ENCODE measurements around the gene B4GALT6.

Gene B4GALT6

DNA sequence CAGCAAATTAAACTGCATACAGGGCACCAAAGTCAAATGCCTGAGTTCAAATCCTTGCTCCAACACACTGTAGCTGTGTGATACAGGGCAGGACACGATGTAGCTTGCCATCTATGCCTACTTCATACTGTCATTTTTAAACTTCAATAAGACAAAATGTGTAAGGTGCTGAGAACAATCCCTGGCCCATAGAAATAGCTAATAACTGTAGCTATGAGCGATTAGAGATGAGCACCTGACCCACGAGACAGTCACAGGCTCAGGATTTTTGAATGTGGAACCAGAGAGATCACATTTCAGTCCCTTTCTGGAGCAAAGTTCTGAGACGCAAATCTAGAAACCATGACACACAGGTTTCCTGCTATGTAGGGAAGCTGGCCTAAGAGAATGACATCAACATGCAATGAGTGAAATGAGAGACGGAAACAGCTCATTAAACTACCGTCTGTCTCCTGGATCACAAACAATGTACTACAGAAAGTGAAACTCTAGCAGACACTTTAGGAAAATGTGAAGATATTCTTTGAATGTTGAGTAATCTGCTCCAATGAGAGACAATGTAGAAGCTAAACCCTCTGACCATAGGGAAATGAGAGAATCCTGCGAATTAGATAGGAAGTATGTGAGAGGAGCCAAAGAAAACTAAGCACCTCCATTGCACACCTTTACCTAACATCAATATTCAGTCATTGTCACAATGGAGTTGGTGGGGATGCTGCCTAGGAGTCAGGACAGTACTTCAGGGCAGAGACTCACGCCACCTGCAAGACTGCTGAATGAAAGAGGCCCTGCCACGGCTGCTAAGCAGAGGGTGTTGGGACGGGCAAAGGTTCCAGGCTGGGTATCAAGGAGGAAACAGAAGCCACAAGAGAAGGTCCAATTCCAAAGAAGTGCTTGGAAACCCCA is 25.5 kb downstream of the B4GALT6 start:
- no peak for DNase-seq

DNA sequence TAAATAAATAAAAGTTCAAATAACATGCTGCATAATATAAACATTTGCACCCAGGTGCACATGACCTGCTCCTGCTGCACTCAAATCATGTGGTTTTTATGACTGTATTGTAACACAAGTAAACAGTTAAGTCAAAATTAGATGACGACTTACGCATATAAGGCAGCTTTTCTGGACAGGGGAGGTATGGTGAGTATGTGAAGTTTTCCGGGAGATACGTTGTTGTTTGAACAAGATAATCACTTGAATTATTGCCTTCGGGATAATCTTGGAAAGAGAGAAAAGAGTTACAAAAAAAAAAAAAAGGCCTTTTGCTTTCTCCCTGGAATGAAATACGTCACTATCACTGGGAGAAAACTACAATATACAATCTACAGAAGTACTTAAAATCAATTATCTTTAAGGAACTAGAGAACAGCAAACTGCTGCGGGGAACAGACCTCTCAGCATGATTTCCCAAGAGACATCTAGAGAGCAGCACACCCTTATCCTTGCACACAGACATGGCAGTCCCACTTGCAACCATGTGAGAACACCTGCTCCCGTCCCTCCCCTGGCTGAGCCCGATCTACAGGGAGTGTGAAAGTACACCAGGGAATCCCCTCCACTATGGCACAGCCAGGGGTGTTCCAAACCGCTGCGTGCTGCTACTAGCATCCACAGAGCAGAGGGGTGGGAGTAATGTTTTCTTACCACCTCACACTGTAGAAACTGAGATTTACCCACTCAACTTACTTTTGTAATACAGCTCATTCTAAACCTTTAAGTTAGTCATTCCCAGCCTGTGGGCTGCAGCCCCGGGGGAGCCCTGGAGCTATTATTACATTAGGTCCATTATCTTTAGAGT is 26.3 kb downstream of the B4GALT6 start:
- no peak for DNase-seq

DNA sequence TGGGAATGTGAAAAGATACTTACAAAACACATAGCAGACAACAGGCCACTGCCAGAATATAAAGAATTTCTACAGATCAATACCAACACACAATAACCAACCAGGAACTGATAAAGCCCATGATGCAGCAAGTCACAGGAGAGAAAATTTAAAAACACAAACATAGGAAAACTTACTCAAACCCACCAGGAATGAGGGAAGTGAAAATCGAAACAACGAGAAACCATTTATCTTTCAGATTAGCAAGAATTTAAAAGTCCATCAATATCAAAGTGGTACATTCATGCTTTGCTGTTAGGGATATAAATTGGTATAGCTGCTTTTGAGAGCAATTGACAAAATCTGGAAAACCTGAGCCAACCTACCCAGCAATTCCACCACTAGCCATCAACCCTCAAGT is 27.6 kb downstream of the B4GALT6 start:
- DNase-seq, result no peak

DNA sequence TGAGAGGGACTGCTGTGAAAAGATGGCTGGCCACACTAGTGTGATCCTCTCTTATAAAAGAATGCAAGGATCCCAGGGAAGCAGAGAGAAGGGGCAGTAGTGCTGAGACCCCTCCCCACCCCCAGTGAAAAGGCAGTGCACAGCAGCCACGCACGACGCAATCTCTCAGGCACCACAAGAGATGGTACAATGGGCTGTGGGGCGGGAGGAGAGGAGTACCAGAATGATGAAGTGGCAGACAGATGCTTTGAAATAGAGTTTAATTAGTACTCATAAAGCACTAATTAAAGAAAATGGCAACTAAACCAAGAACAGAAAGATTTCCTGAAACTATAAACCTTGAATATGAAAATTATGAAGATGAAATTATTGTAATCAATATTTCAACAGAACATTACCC is 29.0 kb downstream of the B4GALT6 start:
- DNase-seq, result no peak

DNA sequence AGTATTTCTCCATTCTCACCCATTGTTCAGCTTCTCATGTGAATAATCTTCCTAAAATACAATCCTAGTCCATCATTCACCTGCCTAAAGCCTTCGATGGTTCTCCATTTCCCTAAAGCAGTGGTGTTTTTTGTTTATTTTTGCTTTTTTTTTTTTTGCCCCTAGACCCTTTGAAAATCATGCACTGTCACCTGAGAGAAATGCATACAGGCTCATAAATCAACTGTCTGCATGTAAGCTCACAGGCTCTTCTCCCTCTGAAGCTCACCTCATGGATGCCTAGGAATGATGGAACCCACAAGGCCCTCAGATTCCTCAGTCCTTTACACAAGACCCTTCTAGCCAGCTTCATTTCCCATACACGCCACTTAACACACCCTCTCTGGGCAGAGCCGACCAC is 31.5 kb downstream of the B4GALT6 start:
- DNase-seq, result no peak

DNA sequence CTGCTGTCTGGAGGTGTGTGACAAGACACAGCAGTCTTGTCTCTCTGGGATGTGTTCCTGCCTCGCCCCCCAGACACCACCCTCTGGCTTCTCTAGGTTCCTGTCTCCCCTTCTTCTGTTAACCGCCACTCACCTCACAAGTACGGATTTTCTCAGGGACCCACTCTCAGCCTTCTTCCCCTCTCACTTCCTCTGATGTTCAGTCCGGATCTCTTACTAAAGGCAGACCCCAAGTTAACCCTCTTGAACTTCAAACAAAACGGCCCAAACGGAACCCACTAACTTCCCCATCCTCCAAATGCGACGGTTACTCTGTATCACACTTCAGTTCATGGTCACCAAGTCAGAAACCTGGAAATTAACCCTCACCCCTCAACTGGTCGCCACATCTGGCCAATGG is 32.0 kb downstream of the B4GALT6 start:
- DNase-seq, result no peak

DNA sequence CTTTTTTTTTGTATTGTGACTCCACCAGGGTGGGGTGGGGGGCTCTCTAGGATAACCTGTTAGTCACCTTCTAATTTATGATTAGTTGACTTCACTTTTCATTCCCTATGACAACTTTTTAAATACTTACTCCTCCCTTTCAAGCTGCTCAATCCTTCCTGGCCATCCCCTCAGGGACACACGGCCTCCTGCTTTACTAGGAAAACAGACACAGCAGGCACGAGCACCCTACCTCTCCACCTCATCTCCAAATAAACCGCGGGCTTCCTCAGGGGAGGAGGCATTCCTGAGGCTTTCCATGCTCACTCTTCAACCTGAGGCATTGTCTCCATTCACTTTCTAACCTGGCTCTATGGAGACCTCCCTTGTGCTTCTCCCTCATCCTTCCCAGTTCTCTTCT is 33.0 kb downstream of the B4GALT6 start:
- DNase-seq, result no peak

DNA sequence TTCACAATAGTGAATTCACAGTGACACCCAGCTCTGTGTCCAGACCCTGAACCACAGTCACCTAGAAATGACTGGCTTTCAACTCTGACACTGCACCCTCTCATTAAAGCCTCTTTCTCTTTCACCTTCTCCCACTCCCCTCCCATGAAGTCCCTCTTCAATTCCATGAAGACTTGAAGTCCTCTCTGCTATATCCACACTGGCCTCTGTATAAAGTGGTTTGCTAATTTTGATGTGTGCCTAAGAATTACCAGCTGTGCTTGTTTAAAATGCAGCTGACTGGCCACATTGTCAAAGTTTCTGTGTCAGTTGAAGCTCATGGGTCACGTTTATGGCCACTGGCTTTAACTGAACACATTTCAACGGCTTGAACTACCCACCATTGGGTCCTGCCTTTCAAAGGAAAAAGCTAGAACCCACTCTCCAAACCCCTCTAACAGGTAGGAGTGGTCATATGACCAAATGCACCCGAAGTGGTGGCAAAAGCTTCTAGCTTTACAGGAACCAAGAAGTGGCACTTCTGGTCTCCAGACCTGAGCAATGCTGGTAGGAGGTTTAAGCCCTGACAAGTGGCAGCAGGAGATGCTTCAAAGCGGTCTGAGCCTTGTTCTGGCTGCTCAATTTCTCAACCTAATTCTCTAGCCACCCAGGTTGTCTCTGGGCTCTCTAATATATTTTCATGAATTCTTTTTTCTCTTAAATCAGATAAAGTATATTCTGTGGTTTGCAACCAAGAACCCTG is 34.2 kb downstream of the B4GALT6 start:
- no peak for DNase-seq

DNA sequence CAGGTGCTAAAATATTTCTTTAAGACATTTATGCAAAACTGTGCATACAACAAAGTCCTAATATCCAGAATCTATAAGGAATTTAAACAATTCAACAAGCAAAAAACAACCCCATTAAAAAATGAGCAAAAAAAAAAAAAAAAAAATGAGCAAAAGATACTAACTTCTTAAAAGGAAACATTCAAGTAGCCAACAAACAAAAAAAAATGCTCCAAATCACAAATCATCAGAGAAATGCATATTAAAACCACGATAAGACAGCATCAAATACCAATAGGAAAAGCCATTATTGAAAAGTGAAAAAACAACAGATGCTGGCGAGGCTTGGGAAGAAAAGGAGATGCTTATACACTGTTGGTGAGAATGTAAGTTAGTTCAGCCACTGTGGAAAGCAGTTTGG is 34.9 kb downstream of the B4GALT6 start:
- no peak for DNase-seq

DNA sequence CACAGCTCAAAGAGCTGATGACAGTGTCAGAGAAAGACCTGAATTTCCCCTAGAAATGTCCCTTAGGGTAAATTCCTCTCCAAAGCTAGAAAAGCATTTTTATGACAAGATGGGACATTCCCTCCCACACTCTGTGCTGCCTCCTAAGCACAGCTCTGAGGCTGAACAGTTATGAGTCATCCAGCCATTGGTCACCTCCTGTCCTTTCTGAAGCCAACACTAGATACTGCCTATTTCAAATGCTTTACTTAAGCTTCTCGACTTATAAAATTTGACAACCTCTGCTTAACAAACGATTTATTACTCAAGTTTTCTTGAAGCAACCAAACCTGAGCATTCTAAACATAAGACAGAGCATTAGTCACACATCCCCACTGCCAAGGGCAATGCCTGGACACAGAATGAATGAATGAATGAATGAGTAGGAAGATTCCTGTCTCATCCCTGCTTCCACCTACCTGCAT is 35.4 kb downstream of the B4GALT6 start:
- DNase-seq, result no peak

DNA sequence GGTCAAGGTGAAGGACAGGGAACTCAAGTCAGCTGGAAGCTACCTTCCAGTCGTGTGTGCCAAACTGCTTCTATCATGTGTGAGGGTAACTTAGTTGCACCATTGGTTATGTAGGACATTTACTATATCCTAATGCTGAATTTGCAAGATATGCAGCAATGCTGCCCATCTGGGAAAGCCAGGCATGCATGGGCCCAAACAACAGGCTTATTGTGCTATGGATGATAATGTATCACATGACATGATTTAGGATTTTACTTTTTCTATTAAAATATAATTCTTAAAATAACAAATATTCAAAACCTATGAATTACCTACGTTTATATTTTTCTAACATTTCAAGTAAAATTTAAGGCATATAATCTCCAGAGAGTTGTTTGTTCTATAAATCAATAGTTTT is 35.9 kb downstream of the B4GALT6 start:
- DNase-seq, result no peak

DNA sequence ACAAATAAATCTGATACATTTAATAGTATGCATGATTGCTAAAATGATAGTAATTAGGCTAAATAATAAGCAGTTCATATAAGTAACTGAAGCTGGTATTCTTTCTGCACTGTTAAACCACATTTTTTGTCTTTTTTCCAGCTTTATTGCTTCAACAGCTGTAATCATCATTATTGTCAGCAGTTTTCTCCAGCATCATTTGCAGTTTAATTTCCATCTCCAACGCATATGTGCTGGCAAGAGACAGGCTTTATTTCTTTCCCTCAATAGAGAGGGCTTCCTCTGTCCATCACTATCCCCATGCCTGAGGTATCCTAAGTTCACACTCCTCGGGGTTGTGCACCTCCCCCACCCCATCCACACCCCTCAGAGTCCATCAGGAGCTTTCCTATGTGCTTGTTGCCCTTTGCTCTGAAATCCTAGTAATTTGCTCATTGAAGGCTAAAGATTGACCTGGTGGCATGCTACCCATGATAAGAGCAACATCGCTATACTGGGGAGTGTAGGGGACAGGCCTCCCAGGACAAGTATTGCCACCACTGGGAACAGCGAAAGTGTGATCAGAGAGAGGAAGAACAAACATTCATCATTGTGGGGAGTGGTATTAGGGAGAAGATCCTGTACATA is 37.1 kb downstream of the B4GALT6 start:
- DNase-seq, result no peak

DNA sequence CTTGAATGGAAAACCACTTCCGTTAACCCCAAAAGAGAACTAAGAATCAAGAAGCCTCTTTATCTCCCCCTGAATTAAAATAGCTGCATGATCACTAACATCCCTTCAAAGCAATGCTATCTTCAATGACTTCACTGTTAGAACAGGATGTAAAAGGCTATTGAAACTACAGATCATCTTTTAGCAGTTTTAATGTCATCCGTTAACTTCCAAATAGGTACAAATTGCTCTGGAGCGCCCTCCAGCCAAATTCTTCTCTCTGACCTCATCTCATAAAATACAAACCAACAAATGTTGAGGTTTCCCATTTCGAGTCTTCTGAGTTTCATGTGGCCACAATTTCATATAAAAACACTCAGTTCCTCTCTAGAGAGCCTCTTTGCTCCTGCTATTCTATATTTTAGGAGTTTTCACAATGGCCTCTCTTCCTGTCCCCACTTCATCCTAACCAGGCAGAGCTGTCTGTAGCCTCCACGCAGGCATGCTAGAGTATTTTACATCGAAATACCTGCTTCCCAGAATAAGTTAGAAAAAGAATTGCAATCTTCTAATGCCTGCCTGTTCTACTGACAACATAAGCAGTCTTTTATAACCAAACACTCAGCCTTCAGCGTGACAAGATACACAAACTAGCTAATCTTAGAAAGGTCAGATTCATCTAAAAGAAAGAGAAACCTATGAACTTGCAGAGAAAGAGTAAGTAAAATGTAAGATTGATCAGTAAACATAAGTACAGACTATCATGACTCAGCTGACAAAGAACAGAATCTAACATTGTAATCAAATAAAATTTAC is 37.9 kb downstream of the B4GALT6 start:
- no peak for DNase-seq

DNA sequence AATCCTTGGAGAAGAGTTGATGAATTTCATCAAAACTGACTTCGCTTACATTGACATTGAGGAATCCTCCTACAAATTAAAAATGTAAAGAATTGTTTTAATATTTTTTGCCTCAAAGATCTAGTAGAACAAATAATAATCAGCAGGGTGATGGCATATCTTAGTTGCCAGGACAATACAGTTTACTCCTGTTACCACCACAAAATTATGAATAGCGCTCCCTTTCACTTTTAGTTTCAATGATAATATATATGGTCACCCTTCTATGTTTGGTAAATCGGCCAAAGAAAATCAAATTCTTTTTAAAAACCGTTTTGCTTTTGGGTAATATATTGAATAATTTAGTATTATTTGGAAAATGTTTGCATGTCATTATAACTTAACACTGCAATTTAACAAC is 39.0 kb downstream of the B4GALT6 start:
- DNase-seq, result no peak

DNA sequence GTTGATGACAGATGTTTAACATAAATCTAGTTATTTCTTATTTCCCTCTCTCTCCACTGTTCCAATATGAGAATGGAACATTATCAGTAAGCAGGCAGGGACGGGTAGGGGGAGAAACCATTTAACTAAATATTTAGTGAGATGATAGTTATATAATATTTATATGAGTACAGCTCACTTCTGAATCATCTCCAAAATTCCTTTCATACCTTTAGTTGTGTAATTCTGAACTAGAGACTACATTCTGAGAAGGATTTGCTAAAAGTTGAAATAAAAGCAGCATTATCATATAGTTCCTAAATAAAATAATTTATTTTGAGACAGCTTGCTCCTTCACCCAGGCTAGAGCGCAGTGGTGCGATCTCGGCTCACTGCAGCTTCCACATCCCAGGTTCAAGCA is 41.4 kb downstream of the B4GALT6 start:
- DNase-seq, result no peak

DNA sequence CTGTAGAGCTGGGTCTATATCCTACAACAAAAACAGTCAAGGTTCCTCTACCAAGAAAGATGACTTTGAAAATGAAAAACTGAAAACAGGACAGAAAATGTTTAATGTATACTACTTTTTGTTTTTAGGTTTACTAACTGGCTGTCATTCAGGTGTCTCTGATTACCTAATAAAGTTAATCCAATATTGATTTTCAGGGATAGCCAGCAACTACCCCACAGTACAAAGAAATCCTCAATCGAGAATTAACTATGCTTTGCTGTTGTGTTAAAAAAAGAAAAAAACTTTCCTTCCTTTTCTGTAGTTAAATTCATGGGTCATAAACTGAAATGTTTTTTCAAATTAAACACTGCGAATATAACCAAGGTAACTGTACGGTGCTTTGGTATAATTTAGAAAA is 46.9 kb downstream of the B4GALT6 start:
- no peak for DNase-seq

DNA sequence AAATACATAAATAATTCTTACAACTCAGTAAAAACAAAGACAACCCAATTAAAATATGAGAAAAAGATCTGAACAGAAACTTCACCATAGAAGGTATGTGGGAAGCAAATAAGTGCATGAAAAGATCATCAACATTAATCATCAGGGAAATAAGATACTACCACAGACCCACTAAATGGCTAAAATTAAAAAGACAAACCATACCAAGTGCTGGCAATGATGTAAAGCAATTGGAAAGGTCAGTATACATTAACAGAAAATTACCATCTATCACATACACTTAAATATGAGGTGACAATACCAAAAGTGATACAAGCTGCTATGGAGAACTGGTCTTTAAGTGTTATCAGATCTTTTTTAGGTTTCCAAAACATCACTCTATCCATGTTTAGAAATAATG is 48.0 kb downstream of the B4GALT6 start:
- no peak for DNase-seq

DNA sequence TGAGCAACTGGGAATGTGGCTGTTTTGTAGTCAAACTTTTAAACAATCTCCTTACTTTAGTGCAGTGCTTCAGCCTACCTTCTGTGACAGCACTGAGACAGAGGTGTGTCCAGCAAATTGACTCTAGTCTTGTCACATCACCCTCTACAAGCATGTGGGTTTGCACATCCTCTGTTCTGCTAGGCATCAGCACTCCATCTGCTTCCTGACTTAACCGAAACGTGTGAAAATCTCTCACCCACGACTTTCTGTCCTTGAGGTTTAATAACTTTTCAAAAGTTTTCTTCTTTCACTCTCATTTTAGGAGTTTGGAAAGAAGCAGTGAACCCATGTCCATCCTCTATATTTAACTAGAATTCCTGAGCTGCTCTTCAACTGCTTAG is 50.1 kb downstream of the B4GALT6 start:
- DNase-seq, result no peak

DNA sequence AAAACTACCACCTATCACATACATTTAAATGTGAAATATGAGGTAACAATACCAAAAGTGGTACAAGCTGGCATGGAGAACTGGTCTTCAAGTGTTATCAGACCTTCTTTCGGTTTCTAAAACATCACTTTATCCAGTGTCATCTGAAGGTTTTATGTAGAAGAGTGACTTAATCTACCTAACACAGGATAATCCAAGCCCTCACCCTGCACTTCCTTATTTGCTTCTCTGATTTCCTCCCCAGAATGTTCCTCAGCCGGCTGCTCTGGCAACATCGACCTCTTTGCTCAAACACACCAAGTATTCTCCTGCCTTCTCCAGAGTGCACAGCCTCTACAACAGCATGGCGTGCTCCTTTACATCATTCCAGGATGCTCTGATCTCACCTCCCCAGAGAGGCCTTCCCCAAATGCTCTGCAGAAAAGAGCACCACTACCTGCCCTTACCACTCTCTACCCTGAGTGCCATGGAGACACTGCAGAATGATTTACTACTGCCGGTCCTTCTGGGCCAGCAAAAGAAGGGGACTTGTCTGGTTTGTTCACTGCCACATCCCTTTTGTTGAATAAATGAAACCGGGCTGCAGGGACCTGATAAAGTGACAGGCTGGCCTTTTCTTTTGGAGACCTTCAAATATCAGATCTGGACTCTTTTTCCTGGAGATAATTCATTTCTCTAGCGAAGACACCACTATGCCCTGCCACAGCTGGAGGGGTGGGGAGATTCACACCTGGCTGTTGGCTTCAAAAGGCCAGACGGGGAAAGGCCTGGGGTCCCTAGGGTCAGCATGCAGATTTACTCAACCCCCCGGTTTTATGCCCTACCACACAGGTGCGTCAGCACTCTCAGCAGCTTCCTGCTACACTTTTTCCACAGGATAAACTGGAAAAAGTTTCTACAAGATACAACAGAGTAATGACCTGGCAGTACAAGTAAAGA is 50.7 kb downstream of the B4GALT6 start:
- DNase-seq, result no peak

DNA sequence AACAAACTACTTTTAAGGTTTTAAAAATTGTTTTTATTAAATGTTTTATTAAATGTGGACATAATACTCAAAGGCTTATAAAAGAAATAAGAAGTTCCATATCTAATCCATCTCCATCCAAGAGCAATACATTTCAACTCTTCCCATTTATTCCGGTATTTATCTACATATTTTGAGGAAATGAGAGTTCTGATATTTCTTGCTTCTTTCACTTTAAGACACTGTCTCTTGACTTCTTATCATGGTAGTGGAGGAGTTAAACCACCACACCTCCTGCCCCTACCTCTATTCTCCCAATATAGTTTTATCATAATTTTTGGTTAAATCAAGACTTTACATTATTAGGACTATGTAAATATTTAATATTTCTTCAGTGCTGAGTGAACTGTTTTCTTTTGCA is 52.0 kb downstream of the B4GALT6 start:
- no peak for DNase-seq

DNA sequence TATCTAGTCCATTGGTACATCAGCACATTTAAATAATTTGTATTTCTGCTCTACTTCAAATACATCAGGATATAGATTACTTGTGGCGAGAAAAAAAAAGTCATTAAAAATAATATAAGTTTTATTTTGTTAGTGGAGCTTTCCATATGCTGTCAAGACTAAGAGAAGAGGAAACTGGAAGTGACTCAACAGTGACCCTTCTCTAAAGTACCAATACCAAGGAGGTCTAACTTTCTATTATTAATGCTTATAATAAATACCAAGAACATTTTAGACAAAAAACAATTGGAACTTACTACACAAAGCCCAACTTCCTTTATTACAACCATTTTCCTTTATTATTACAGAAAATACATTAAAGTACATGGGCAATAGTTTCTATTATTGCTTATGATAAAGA is 52.9 kb downstream of the B4GALT6 start:
- no peak for DNase-seq
